Subcutaneous adipose tissue (tissue), 4 donors: ENCODE measurements around the gene EPOP. TPM values are rescaled to one million over a fixed set of nuclear protein-coding genes. Genes with fewer than 3 reads are reported as not detected.

Experiments used
- CTCF ChIP-seq: fragments of 450-650 bp; IDR thresholded peaks from one replicate; pipeline ENCODE4 v1.5.1; 2016; ENCODE audit warnings: low read depth, mild to moderate bottlenecking, control low read depth, antibody characterized with exemption, moderate library complexity
- total RNA-seq, 4 donors: library from RNA; depleted of rRNA; stranded (reverse); fragments of >200 nt; gene quantifications; one replicate each; pipeline ENCODE4 v1.1.0, GENCODE V29; 2016

The EPOP gene
- total RNA-seq, 4 donors from 2014 or later, result 0.34 to 2.8 (median 0.80) TPM

- no peak for TF ChIP-seq CTCF
These were observed 5.2 kb downstream of the EPOP start for GRCh38 chr17:38669520-38669919.

- TF ChIP-seq CTCF, result no peak
These were observed 7.0 kb downstream of the EPOP start for GRCh38 chr17:38667787-38668122.

- TF ChIP-seq CTCF, result no peak
These were observed 7.5 kb downstream of the EPOP start for GRCh38 chr17:38667099-38667786.

- TF ChIP-seq CTCF, result no peak
These were observed 10.7 kb downstream of the EPOP start for GRCh38 chr17:38663964-38664644.

- no peak for TF ChIP-seq CTCF
These were observed 11.5 kb downstream of the EPOP start for GRCh38 chr17:38663125-38663751.

- no peak for TF ChIP-seq CTCF
These were observed 14.4 kb downstream of the EPOP start for GRCh38 chr17:38660097-38661025.
